NCI-H446 treated with DMSO at 0.1 percent for 48 hours (cell line): ENCODE results near the gene RASA1.
A peak's percentile ranks its signal among the peaks of the same experiment; 100 is the strongest.
"Not testable (repeated sequence)": the region's sequence is repeated elsewhere in the genome, so short reads cannot be mapped to it uniquely, and the experiment has no call there.

ENCODE experiments used
- DNase-seq: peaks from one replicate; lab custom pipeline; 2025; lab: John Stamatoyannopoulos, UW

The RASA1 gene

DNA sequence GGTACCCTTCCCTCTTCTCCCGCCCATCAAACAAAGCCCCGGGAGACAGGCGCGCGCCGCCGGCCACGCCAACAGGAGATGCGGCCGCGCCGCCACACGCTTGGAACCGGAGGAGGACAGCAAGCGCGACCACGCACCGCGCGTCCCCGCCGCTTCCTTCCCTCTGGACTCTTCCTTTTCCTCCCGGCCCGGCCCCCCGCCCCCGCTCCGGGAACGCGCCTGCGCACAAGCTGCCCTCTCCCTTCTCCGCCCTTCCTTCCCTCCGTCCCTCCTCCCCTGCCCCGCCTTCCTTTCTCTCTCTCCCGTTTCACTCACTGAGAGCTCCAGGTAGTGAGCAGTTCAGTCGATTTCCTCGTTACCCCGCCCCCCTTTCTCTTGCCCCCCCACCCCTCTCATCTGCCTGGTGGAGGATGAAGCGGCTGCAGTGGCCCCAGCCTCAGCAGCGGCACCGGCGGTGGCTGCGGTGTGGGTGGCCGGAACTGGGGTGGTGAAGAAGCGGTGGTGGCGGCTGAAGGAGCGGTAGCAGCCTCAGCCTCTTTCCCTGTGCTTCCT, at the start of gene RASA1:
Gene RASA1 (plus strand): TSS at position 310 of the 552 bp plus-strand sequence. CDS start 569 bp downstream, outside the sequence.
- DNase-seq: peak; percentile 80

DNA sequence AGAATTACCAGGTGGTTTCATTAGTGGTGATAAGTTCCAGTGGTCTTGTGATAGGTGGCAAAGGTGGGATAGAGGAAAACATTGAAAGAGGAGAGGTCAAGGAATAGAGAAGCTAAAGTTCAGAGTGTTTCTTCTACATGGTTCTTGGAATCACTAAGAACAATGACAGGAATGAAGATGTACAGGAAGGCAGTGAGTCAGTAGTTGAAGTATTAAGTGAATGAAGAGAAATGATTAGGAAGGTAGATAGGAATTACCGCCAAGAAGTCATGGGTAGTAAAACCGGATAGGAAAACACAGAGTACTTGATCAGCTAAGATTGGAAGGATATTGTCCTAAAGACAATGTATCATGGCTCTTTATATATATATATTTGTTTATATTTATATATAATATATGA, 37.9 kb upstream of the RASA1 start:
- DNase-seq: no peak

DNA sequence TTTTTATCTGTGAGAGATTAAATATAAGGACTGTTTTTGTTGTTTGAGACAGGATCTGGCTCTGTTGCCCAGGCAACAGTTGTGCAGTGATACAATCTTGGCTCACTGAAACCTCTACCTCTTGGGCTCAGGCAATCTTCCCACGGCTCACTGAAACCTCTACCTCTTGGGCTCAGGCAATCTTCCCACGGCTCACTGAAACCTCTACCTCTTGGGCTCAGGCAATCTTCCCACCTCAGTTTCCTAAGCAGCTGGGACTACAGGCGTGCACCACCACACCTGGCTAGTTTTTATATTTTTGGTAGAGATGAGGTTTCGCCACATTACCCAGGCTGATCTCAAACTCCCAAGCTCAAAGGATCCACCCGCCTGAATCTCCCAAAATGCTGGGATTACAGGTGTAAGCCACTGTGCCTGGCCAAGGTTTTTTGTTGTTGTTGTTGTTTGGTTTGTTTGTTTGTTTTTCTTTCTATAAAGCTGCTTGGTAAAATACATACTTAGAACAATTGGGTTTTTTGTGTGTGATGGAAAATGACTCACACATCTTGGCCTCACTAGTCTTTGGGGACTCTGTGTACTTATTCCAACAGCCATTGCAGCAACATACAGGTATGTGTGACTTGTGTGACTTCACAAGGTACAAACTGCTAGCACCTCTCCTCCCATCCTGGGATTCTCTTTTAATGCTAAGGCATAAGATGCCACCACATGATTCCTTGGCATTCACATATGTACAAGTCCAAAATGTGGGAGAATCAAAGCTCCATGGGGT, 36.5 kb upstream of the RASA1 start:
- no peak for DNase-seq

DNA sequence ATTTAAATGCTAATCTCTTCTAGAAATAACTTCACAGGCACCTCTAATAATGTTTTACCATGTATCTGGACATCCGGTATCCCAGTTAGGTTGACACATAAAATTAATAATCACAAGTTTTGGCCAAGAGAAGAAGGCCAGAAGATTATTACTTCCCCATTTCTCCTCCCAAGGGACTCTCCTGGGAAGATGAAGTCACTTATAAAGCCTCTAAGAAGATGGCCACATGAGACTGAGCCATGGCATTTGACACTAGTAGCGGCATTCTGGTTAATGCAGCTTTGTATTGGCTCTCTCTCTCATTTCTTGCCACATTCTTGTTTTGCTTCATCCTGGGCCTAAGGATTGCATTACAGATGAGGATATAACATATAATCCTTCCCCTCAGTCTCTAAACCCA, 34.5 kb upstream of the RASA1 start:
- DNase-seq: no peak

DNA sequence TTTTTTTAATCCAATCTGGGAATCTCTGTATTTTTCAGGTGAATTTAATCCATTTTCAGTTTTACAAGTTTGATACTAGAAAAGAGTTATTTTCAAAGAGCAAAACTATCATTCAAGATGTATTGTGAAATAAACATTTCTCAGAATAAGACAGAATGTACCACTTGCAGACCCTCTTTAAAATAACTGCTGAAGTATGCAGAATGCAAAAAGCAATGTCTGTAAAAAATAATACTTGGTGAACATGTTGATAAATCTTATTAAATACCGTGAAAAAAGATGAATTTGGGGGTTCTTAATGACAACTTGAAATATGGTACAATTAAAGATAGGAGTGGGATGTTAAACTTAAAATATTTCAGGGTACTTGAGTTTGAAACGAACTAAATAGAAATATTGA, 26.1 kb upstream of the RASA1 start:
- no peak for DNase-seq

DNA sequence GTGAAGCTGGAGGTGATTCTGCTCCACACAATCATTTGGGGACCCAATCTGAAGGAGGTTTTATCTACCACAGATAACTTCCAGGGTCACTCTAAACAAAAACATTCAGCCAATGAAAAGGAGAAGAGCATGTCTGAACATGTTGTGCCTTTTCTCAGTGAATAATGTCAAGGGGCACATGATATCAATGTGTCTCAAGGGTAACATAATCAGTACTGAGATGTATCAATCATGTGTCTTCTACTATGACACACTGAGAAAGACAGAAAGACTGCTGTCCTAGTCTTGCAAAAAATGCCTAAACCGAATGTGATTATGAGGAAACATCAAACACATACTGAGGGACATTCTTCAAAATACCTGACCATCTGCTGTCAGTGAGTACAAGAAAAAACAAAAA, 25.4 kb upstream of the RASA1 start:
- no peak for DNase-seq

DNA sequence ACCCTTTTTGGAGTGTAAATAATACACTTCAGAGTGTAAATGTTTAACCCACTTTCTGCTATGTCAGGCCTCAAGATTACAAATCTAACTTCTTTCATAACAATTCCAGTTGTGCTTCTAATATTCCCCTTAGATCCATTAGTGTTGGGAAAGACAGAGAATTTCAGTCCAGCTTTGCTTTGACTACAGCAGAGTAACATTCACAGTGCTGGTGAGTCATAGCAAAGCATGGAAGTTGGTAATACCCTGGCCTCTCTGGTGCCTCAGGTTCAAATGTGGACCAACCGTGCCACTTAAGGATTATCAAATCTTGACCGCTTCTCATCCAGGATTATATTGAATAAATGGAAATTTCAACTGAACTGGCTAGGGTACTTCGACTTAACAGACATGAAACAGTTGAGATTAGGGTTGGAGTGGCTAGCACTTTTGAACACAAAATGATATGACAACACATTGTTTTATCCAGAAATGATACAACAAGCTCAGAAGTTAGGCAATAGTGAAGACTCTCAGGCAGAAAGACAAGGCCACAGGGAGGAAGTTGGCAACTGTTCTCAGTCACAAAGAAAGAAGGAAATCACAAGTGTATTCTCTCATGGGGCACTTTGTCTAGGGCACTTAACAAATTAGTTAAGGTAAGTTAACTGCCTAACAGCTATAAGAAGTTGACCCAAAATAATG, 24.4 kb upstream of the RASA1 start:
- no peak for DNase-seq

DNA sequence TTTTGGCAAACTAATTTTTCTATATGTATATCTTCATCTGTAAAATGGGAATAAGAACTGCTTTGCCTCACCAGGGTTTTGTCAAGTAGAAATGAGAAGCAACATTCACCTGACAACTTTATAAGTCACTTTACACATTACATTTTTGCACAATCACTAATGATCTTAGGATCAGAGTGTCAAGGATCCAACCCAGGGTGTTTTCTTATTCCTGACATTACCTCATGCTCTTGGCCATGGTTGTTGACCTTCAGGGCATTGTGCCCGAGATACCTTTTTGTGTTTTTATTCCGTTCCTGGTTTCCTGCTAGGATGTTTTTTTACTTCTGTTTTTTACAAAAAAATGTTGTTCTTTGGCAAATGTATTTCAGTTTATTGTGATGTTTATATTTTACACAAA, 22.2 kb upstream of the RASA1 start:
- no peak for DNase-seq

DNA sequence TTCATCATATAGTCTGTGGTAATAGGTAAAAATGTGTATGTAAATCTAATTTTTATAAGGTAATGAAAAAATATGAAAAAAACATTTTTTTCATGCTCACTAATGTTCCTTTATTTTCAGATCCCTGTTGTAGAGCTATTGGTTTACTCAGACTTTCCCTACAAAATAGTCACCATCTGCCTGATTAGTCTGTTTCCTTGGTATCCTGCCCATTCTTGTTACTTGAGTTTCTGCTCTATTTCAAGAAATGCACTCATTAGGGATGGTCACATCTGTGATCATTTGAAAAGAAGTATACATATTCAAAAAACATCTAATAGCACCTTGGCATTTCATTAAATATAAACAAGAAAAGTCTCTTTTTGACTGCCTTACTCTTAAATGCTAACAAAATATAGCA, 21.6 kb upstream of the RASA1 start:
- peak; percentile 89 for DNase-seq

DNA sequence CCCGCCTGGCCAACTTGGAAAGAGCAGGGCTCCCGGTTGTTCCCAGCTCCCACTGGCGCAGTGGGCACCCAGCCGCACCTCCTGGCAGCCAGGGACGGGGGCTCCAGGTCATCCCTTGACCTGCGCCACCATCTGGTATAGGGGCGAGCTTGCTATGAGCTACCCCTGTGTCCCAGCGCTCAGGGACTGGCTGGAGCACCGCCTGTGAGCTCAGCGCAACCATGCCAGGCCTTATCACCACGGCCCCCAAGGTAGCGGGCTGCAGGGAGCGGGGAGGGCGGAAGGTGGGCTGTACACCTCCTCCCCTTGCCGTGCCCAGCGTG, 15.4 kb upstream of the RASA1 start:
- DNase-seq: no peak

DNA sequence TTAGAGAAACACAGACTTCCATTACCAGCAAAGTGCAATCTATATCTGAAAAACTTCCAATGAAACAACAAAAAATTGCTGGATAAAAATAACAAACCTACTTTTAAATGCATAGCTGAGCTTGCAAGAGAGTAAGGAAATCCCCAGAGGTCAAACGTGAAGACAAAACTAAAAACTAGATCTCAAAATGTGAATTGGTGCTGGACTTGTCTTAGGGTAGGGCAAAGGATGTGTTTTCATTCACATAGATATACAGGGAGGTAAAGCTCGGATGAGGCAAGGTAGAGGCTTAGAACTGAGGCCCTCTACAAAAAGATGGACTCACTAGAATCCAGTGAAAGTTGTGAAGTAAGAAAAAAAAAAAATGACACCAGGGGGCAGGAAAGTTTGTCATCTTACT, 13.6 kb upstream of the RASA1 start:
- DNase-seq: no peak

DNA sequence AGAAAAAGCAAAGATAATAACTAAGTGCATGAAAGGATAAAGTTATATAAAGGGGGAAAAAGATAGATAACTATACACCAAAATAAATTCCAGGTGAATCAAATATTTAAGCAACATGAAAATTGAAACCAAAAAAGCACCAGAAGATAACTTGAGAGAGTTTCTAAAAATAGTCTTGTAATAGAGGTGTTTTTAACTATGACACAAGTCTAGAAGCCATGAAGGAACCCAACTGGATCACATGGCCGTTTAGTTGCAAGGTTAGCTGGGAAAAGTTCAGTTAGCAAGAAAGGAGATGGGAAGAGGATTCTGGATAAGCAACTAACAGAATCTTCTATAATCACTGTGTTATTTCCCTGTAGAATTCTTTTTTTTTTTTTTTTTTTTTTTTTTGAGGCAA, 9.2 kb upstream of the RASA1 start:
- no peak for DNase-seq

DNA sequence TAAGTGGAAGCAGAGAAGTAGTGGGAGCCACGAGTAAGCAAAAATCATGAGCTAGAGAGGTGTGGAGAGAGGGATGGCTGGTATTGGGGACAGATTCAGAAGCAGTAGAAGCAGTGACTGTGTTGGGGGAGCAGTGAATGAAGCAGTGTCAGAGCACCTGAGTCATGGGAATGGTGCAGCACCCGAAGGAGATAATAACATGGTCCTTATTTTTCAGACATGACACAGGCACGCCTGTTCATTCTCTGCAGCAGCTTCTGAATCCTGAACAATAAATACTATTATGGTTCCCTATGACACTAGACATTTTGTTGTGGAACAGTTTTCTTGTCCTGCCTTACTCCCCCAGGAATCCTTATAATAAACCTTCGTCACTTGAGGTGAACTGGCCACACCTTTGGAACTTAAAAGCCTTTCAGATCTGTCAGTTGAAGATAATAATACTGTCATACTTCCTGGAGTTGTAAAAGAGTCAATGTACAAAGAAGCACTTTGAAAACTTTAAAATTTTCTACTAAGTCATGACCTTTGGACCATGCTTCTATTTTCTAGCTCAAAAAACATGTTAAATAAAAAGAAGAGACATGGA, 7.0 kb upstream of the RASA1 start:
- no peak for DNase-seq

DNA sequence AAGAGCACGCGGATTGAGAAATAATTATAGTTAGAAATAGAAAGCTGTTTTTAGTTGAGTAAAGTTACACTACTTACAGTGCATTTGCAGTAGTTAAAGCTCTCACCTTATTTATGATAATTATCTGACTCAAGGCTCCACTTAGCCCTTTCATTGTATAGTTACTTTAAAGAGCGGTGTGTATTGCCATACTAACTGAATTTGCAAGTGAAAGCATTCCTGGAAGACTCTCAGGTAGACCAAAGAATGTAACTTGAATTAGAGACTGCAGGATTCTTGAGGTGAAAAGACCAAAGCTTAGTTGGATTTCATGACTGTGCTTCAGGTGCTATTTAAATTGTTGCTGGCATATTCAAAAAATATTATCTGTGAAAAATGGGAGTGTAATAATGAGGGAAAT, 4.2 kb upstream of the RASA1 start:
- no peak for DNase-seq

DNA sequence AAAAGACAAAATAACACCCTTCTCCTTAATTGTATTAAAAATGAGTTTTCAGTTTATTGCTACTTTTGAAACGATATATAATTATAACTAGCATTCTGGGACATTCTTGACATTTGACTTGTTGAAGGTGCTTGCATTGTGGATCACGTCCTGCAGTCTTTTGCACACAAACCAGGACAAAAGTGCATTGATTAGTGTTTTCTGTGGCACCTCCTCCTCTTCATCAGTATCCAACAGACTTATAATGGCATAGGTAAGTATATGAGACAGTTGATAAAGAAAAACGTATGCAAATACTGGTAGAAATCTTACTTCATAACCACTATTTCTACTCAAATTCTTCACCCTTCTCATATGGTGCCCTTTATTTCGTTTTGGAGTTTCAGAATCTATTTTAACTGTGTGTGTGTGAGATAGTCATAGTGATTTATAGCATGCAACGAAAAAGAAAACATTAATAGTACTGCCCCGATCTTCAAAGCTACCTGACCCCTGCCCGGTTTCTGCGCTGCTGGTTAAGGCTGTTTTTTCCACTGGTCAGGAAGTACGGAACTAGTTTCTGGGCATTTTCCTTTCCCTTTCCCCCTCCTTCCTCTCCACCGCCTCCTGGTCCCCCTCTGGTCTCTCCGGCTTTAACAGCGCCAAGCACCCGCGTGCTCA, 639 bp upstream of the RASA1 start:
- no peak for DNase-seq

DNA sequence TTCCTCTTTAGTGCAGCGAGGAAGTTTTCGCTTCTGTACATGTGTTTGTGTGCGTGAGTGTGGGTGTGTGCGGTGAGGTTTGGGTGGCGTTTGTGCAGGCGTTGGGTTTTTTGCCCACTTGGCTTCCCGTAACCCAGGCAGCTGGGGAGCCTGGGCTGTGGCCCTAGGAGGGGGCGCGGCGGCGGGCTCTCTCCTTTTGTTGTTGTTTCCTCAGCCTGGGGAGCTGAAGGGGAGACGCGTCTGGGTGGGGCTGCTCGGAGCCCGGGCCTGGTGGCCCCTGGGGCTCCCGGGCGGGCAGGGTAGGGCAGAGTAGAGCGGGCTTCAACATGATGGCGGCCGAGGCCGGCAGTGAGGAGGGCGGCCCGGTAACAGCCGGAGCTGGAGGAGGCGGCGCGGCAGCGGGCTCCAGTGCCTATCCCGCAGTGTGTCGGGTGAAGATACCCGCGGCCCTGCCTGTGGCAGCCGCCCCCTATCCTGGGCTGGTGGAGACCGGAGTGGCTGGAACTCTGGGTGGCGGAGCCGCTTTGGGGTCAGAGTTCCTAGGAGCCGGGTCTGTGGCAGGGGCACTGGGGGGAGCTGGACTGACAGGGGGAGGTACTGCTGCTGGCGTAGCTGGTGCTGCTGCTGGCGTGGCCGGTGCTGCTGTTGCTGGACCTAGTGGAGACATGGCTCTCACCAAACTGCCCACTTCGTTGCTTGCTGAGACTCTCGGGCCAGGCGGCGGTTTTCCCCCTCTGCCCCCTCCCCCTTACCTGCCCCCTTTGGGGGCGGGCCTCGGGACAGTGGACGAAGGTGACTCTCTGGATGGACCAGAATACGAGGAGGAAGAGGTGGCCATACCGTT, 665 bp downstream of the RASA1 start:
- DNase-seq: no peak

DNA sequence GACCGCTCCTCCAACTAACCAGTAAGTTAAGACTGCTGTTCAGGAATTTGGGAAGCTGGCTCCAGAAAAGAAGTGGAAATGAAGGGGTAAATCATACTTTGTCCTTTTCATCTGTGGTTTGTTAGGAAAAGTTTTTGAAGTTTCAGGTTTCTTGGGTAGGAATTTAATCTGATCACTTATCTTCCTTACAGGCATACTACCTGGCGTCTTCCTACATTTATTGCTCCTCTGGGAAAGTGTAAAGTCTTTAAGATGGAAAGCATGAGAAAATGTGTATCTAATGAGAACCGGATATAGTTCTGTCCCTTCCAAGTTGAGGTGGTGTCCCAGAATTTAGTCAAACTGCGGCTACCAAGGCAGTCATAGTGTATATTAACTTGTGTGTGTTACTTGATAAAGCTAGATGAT, 1.3 kb downstream of the RASA1 start:
- no peak for DNase-seq

DNA sequence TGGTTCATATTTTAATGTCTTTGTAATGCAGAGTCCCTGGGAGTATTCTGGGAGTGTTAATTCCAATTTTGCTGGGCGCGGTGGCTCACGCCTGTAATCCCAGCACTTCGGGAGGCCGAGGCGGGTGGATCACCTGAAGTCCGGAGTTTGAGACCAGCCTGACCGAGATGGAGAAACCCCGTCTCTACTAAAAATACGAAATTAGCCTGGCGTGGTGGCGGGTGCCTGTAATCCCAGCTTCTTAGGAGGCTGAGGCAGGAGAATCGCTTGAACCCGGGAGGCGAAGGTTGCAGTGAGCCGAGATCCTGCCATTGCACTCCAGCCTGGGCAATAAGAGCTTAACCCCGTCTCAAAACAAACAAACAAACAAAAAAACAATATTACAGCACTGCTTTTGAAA, 3.2 kb downstream of the RASA1 start:
- DNase-seq: not testable (repeated sequence)

DNA sequence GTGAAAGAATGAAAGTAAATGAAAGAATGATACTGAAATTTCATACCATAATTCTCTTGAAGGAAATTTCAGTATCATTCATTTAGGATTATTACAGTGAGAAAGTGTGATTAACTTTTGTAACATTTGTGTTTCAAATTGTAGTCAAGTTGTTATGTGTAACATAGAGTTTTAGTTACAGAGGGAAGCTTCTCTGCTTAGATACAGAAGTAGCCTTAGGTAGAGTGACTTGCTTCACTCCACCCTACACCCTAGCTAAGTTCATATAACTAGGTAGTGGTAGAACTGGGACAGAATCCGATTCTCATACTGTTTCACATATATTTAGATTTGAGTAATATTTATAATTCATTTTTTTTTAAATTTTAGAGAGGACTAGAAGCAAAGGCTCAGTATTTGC, 9.0 kb downstream of the RASA1 start:
- no peak for DNase-seq

DNA sequence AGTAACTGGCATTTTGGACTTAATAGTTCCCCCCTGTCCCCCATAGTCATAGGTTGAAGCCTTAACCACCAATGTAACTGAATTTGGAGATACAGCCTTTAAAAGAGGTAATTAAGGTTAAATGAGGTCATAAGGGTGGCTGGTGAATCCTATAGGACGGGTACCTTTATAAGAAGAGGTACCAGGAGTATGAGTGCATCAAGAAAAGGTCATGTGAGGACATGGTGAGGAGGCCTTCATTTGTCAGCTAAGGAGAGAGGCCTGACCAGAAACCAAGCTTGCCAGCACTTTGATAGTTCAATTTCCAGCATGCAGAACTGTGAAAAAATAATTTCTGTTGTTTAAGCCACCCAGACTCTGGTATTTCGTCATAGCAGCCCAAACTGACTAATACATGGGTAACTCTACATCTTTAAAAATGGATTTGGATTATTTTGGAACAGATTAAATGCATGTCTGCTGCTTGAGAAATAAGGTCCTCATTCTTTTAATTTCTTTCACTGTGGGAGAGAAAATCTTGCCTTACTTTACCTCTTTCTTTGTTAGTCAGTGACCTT, 9.7 kb downstream of the RASA1 start:
- DNase-seq: no peak

DNA sequence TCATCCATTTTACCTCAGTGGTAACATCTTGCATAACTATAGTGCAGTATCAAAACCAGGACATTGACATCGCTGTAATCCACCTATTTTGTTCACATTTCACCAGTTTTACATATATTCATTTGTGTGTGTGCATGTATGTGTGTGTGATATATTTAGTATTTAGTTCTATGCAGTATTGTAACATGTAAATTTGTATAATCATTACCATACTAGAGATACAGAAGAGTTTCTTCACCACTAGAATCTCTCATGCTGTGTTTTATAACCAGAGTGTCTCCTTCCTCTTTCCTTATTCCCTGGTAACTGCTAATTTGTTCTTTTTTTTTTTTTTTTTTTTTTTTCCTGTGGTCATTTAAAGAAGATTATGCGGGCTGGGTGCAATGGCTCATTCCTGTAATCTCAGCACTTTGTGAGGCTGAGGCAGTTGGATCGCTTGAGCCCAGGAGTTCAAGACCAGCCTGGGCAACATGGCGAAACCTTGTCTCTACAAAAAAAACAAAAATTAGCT, 11.0 kb downstream of the RASA1 start:
- DNase-seq: no peak
